IPS-15b (cell line): ENCODE measurements around the gene DYNLT5.
"Not testable (repeated sequence)": the region's sequence is repeated elsewhere in the genome, so short reads cannot be mapped to it uniquely, and the experiment has no call there.

Experiments
- H3K27me3 ChIP-seq: one replicate; pipeline ENCODE4 v1.6.1; 2013; ENCODE audit warnings: low read length; ENCODE audit not compliant: control insufficient read depth, insufficient read depth
- H3K36me3 ChIP-seq: one replicate; pipeline ENCODE4 v1.6.1; 2013; ENCODE audit warnings: low read length; ENCODE audit not compliant: control insufficient read depth, insufficient read depth
- H3K4me1 ChIP-seq: one replicate; pipeline ENCODE4 v1.6.1; 2013; ENCODE audit warnings: mild to moderate bottlenecking, low read length; ENCODE audit not compliant: control insufficient read depth, insufficient read depth
- H3K4me3 ChIP-seq: one replicate; pipeline ENCODE4 v1.5.1; 2013; ENCODE audit warnings: low read depth, low read length
- H3K9ac ChIP-seq: one replicate; pipeline ENCODE4 v1.6.1; 2013; ENCODE audit warnings: low read depth, mild to moderate bottlenecking, low read length
- H3K9me3 ChIP-seq: one replicate; pipeline ENCODE4 v1.6.1; 2013; ENCODE audit warnings: mild to moderate bottlenecking, low read length; ENCODE audit not compliant: control insufficient read depth, insufficient read depth

The DYNLT5 gene

DNA sequence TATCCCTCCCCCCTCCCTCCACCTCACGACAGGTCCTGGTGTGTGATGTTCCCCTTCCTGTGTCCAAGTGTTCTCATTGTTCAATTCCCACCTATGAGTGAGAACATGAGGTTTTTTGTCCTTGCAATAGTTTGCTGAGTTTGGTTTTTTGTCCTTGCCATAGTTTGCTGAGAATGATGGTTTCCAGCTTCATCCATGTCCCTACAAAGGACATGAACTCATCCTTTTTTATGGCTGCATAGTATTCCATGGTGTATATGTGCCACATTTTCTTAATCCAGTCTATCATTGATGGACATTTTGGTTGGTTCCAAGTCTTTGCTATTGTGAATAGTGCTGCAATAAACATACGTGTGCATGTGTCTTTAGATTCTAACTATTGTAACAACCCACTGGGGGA lies 43.6 kb downstream of the DYNLT5 start:
- H3K9ac ChIP-seq, H3K27me3 ChIP-seq, H3K36me3 ChIP-seq, H3K4me1 ChIP-seq, H3K4me3 ChIP-seq, H3K9me3 ChIP-seq: not testable (repeated sequence)

DNA sequence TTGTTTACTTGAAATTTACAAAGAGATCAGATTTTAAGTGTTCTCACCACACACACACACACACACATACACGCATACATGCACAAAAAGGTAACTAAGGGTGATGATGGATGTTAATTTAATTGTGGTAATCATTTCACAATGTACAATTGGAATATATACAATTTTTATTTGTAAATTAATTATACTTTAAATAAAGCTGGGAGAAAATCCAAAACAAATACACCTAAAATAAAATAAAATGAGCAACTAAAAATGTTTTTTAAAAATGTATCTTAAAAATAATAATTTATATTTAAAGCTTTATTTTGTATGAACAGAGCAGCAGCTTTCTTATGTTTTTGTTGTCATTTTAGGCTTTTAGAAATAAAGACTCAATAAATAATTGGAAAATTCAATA lies 57.0 kb downstream of the DYNLT5 start:
- no peaks in the 10 kb centered on the region for H3K9me3 ChIP-seq
- H3K4me3 ChIP-seq = no peak overlapping the region
- H3K27me3 ChIP-seq = no peaks in the 10 kb centered on the region
- H3K4me1 ChIP-seq = no peaks in the 10 kb centered on the region
- H3K9ac ChIP-seq = no peak overlapping the region
- H3K36me3 ChIP-seq = no peaks in the 10 kb centered on the region

DNA sequence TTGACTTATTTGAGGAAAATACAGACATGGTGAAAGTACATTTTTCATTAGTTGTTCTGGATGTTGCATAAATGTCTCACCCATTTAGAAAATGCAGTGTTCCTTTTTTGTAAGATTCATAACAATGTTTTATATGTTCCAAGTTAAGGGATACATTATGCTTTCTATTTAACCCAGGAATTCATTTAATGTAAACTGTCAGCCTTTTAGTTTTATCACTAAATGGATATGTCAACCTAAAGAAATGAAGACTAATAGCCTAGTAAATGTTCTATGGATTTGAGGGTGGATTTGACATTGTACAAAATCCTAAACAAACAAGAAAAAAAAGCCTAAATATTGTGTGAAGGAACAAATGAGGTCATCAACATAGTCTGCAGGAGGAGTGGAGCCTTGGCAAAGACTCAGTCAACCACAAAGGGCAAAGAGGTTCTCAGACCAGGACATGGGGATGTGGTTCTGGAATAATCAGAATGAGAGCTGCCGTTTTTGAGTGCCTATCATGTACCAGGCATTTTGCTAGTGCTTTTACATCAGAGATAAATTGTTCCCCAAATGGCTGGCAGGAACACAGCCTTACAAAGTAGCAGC lies 57.6 kb downstream of the DYNLT5 start:
- H3K36me3 ChIP-seq = no peaks in the 10 kb centered on the region
- no peaks in the 10 kb centered on the region for H3K4me1 ChIP-seq
- H3K9me3 ChIP-seq = no peaks in the 10 kb centered on the region
- H3K9ac ChIP-seq = no peak overlapping the region
- H3K4me3 ChIP-seq = no peak overlapping the region
- no peaks in the 10 kb centered on the region for H3K27me3 ChIP-seq

DNA sequence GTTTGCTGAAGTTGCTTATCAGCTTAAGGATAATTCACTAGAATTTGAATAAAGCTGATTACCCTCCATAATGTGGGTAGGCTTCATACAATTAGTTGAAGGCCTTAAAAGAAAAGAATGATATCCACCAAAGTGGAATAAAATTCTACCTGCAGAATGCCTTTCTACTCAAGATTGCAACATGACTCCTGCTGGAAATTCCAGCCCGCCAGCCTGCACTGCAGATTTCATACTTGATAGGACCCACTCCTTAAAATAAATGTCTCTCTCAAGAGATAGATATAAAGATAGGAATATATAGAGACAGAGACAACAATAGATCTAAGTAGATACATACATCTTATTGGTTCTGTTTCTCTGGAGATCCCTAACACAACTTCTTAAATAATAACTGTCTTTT lies 72.5 kb downstream of the DYNLT5 start:
- Histone ChIP-seq H3K27me3 (no peaks in the 10 kb centered on the region), H3K9me3 (no peaks in the 10 kb centered on the region), H3K9ac (no peak overlapping the region)

More for the DNA sequence above, 72.5 kb downstream of the DYNLT5 start:
- no peak overlapping the region for H3K4me3 ChIP-seq
- H3K36me3 ChIP-seq = no peaks in the 10 kb centered on the region
- no peaks in the 10 kb centered on the region for H3K4me1 ChIP-seq
